ENCODE results near the gene SLAMF1. TPM values are rescaled to one million over a fixed set of nuclear protein-coding genes. Genes with fewer than 3 reads are reported as not detected.

SLAMF1 gene
- total and polyA plus RNA-seq, 2 experiments from 2014 or later, result not detected

DNA sequence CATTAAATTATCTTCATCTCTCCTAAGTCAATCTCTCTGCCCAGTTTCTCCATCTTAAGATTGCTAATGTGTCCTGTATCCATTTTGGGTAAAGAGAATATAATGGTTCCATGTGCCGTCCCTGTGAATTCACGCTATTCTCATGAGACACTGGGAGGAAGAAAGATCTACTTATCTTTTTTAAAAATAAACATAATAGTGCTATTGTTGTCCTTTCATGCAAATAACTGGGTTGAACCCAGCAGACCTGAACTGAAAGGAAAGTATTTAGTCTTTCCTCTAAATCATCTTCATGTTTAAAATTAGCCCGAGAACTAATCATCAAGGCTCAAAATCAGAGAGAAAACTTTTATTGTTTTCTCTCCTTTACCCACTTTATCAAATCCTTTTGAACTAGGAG lies 22.4 kb downstream of the SLAMF1 start (continued):
- TF ChIP-seq, protein P1, sequence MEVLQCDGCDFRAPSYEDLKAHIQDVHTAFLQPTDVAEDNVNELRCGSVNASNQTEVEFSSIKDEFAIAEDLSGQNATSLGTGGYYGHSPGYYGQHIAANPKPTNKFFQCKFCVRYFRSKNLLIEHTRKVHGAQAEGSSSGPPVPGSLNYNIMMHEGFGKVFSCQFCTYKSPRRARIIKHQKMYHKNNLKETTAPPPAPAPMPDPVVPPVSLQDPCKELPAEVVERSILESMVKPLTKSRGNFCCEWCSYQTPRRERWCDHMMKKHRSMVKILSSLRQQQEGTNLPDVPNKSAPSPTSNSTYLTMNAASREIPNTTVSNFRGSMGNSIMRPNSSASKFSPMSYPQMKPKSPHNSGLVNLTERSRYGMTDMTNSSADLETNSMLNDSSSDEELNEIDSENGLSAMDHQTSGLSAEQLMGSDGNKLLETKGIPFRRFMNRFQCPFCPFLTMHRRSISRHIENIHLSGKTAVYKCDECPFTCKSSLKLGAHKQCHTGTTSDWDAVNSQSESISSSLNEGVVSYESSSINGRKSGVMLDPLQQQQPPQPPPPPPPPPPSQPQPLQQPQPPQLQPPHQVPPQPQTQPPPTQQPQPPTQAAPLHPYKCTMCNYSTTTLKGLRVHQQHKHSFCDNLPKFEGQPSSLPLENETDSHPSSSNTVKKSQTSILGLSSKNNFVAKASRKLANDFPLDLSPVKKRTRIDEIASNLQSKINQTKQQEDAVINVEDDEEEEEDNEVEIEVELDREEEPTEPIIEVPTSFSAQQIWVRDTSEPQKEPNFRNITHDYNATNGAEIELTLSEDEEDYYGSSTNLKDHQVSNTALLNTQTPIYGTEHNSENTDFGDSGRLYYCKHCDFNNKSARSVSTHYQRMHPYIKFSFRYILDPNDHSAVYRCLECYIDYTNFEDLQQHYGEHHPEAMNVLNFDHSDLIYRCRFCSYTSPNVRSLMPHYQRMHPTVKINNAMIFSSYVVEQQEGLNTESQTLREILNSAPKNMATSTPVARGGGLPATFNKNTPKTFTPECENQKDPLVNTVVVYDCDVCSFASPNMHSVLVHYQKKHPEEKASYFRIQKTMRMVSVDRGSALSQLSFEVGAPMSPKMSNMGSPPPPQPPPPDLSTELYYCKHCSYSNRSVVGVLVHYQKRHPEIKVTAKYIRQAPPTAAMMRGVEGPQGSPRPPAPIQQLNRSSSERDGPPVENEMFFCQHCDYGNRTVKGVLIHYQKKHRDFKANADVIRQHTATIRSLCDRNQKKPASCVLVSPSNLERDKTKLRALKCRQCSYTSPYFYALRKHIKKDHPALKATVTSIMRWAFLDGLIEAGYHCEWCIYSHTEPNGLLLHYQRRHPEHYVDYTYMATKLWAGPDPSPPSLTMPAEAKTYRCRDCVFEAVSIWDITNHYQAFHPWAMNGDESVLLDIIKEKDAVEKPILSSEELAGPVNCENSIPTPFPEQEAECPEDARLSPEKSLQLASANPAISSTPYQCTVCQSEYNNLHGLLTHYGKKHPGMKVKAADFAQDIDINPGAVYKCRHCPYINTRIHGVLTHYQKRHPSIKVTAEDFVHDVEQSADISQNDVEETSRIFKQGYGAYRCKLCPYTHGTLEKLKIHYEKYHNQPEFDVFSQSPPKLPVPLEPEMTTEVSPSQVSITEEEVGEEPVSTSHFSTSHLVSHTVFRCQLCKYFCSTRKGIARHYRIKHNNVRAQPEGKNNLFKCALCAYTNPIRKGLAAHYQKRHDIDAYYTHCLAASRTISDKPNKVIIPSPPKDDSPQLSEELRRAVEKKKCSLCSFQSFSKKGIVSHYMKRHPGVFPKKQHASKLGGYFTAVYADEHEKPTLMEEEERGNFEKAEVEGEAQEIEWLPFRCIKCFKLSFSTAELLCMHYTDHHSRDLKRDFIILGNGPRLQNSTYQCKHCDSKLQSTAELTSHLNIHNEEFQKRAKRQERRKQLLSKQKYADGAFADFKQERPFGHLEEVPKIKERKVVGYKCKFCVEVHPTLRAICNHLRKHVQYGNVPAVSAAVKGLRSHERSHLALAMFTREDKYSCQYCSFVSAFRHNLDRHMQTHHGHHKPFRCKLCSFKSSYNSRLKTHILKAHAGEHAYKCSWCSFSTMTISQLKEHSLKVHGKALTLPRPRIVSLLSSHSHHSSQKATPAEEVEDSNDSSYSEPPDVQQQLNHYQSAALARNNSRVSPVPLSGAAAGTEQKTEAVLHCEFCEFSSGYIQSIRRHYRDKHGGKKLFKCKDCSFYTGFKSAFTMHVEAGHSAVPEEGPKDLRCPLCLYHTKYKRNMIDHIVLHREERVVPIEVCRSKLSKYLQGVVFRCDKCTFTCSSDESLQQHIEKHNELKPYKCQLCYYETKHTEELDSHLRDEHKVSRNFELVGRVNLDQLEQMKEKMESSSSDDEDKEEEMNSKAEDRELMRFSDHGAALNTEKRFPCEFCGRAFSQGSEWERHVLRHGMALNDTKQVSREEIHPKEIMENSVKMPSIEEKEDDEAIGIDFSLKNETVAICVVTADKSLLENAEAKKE (CRISPR knock-in tag; IDR thresholded peaks at IDR 0.05), result no peak
- TF ChIP-seq, protein P2, sequence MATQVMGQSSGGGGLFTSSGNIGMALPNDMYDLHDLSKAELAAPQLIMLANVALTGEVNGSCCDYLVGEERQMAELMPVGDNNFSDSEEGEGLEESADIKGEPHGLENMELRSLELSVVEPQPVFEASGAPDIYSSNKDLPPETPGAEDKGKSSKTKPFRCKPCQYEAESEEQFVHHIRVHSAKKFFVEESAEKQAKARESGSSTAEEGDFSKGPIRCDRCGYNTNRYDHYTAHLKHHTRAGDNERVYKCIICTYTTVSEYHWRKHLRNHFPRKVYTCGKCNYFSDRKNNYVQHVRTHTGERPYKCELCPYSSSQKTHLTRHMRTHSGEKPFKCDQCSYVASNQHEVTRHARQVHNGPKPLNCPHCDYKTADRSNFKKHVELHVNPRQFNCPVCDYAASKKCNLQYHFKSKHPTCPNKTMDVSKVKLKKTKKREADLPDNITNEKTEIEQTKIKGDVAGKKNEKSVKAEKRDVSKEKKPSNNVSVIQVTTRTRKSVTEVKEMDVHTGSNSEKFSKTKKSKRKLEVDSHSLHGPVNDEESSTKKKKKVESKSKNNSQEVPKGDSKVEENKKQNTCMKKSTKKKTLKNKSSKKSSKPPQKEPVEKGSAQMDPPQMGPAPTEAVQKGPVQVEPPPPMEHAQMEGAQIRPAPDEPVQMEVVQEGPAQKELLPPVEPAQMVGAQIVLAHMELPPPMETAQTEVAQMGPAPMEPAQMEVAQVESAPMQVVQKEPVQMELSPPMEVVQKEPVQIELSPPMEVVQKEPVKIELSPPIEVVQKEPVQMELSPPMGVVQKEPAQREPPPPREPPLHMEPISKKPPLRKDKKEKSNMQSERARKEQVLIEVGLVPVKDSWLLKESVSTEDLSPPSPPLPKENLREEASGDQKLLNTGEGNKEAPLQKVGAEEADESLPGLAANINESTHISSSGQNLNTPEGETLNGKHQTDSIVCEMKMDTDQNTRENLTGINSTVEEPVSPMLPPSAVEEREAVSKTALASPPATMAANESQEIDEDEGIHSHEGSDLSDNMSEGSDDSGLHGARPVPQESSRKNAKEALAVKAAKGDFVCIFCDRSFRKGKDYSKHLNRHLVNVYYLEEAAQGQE (IDR thresholded peaks at IDR 0.05; ENCODE audit: unreplicated experiment), result no peak
- TF ChIP-seq ETS1 (IDR thresholded peaks at IDR 0.05) (no peak), STAT1 (IDR thresholded peaks at IDR 0.05; ENCODE audit: unreplicated experiment) (no peak), EZH2 (IDR thresholded peaks at IDR 0.05; ENCODE audit: low read depth, unreplicated experiment) (no peak)
- TF ChIP-seq, protein P3, sequence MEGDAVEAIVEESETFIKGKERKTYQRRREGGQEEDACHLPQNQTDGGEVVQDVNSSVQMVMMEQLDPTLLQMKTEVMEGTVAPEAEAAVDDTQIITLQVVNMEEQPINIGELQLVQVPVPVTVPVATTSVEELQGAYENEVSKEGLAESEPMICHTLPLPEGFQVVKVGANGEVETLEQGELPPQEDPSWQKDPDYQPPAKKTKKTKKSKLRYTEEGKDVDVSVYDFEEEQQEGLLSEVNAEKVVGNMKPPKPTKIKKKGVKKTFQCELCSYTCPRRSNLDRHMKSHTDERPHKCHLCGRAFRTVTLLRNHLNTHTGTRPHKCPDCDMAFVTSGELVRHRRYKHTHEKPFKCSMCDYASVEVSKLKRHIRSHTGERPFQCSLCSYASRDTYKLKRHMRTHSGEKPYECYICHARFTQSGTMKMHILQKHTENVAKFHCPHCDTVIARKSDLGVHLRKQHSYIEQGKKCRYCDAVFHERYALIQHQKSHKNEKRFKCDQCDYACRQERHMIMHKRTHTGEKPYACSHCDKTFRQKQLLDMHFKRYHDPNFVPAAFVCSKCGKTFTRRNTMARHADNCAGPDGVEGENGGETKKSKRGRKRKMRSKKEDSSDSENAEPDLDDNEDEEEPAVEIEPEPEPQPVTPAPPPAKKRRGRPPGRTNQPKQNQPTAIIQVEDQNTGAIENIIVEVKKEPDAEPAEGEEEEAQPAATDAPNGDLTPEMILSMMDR (conservative IDR thresholded peaks at IDR 0.05; ENCODE audit: low read depth in 2 of 2), result no peak

All from GM23338 (cell line).